K562 (cell line): ENCODE measurements around the gene ACSF2. TPM values are rescaled to one million over a fixed set of nuclear protein-coding genes. Genes with fewer than 3 reads are reported as not detected.

Source experiments
- ATF2 ChIP-seq: sonication (generic); formaldehyde crosslinking; IDR thresholded peaks from 2 replicates; pipeline ENCODE4 v1.8.1; 2022; ENCODE audit warnings: missing genetic modification reagents
- CREB1 ChIP-seq, 2 experiments: sonication (generic) in 1 of 2; formaldehyde crosslinking in 1 of 2; IDR thresholded peaks; 2 replicates each; pipeline versions ENCODE4 v1.6.1 to v1.8.0; 2012 to 2022; ENCODE audit warnings: inconsistent platforms in 1 of 2, mild to moderate bottlenecking in 1 of 2, missing genetic modification reagents in 1 of 2, moderate library complexity in 1 of 2
- ERF ChIP-seq: fragments of 450-650 bp; formaldehyde crosslinking; IDR thresholded peaks from 2 replicates; pipeline ENCODE4 v1.4.0; 2020; ENCODE audit warnings: mild to moderate bottlenecking, mixed read lengths
- HNRNPH1 ChIP-seq: fragments of 200-400 bp; formaldehyde crosslinking; optimal IDR thresholded peaks from 2 replicates; pipeline ENCODE3; 2017; ENCODE audit warnings: low read depth, mild to moderate bottlenecking, low read length, moderate library complexity
- PHF8 ChIP-seq: fragments of 200-600 bp; sonication (generic); IDR thresholded peaks from 2 replicates; pipeline ENCODE4 v1.6.1; 2012; ENCODE audit warnings: mixed run types, mild to moderate bottlenecking, inconsistent platforms, low read length, moderate library complexity, borderline replicate concordance
- SAFB ChIP-seq: fragments of 200-400 bp; formaldehyde crosslinking; IDR thresholded peaks from 2 replicates; pipeline ENCODE4 v1.6.1; 2017; ENCODE audit warnings: low read depth, low read length, borderline replicate concordance
- SIN3A ChIP-seq, 2 experiments: fragments of 150-350 bp in 1 of 2; IDR thresholded peaks; 2 replicates each; pipeline ENCODE4 v1.6.1; 2011 to 2016; ENCODE audit warnings: borderline replicate concordance in 2 of 2, low read depth in 2 of 2, low read length in 2 of 2, mild to moderate bottlenecking in 2 of 2, moderate library complexity in 2 of 2; ENCODE audit not compliant: control insufficient read depth in 1 of 2
- SRF ChIP-seq, 2 experiments: fragments of 250-450, 450-650 bp in 1 of 2; sonication (Bioruptor Pico) in 1 of 2; sonication (generic) in 1 of 2; formaldehyde crosslinking; IDR thresholded peaks; 2 replicates each; pipeline versions ENCODE4 v1.5.0 to v1.5.1; 2020 to 2022; ENCODE audit warnings: mild to moderate bottlenecking in 1 of 2, missing genetic modification reagents in 1 of 2
- TAF7 ChIP-seq: fragments of 450-650 bp; IDR thresholded peaks from 2 replicates; pipeline ENCODE4 v1.6.1; 2016; ENCODE audit warnings: missing genetic modification characterization, missing compliant biosample characterization
- TOE1 ChIP-seq, 2 experiments: fragments of 450-650 bp in 1 of 2; sonication (generic) in 1 of 2; formaldehyde crosslinking in 1 of 2; IDR thresholded peaks; 2 replicates each; pipeline versions ENCODE4 v1.7.1 to v1.8.0; 2016 to 2022; ENCODE audit warnings: borderline replicate concordance in 2 of 2, mild to moderate bottlenecking in 2 of 2, antibody characterized with exemption in 1 of 2, inconsistent platforms in 1 of 2, low read depth in 1 of 2, missing genetic modification reagents in 1 of 2, moderate library complexity in 1 of 2
- ZBTB49 ChIP-seq: sonication (generic); formaldehyde crosslinking; IDR thresholded peaks from 2 replicates; pipeline ENCODE4 v1.8.0; 2022; ENCODE audit warnings: missing genetic modification reagents, mild to moderate bottlenecking, borderline replicate concordance
- ZFP36 ChIP-seq: fragments of 150-350 bp; IDR thresholded peaks from 2 replicates; pipeline ENCODE4 v1.6.1; 2018; ENCODE audit warnings: low read length, low read depth; ENCODE audit not compliant: partially characterized antibody
- ZFP91 ChIP-seq: sonication (generic); formaldehyde crosslinking; IDR thresholded peaks from 2 replicates; pipeline ENCODE4 v1.8.0; 2022; ENCODE audit warnings: mild to moderate bottlenecking, missing genetic modification reagents
- ZNF444 ChIP-seq: fragments of 250-450 bp; sonication (Bioruptor Pico); IDR thresholded peaks from 2 replicates; pipeline ENCODE4 v1.4.0; 2020; ENCODE audit warnings: mild to moderate bottlenecking, moderate library complexity
- polyA plus RNA-seq, 8 experiments: library from polyadenylated mRNA; depleted of rRNA in 4 of 8; stranded (reverse) in 5 of 8; unstranded in 3 of 8; fragments of >200 nt; fragmentation: Nextera tagmentation in 2 of 8; fragmentation: Illumina TruSeq in 1 of 8; extraction: Ambion mirVana in 2 of 8; extraction: Trizol in 1 of 8; gene quantifications; 2 replicates each; pipeline versions ENCODE4 v1.2.1 to v1.2.3, GENCODE V29; 2011 to 2014; ENCODE audit warnings: inconsistent platforms in 1 of 8, missing spikeins in 1 of 8
- total RNA-seq, 7 experiments: library from RNA; depleted of rRNA in 6 of 7; stranded (reverse); fragments of >200 nt in 6 of 7; fragmentation: Illumina TruSeq in 2 of 7; extraction: Trizol in 2 of 7; gene quantifications; 2 replicates each; pipeline versions ENCODE4 v1.2.1 to v1.2.3, GENCODE V29; 2011 to 2021; ENCODE audit warnings: low replicate concordance in 1 of 7

ACSF2 gene
- total and polyA plus RNA-seq, 9 of the 15 experiments (the other 6 are each of a cell fraction or from before 2014, with no cell fraction given): 0.89 to 6.1 (median 3.5) TPM

- TF ChIP-seq ZFP91 (peak; percentile 74), SRF (CRISPR knock-in tag; IDR thresholded peaks at IDR 0.05) (no peak; a peak in 1 of 4 replicates), HNRNPH1 (no peak), ATF2 (CRISPR knock-in tag) (peak; percentile 80), ZFP36 (no peak), SIN3A (IDR thresholded peaks at IDR 0.05; ENCODE audit: borderline replicate concordance in 2 of 2, control insufficient read depth in 1 of 2, low read depth in 2 of 2, low read length in 2 of 2) (peak; percentile 47 to 75; a peak in 1 of 4 replicates), SAFB (peak; percentile 93), ERF (CRISPR knock-in tag) (peak; percentile 78; the same call in 1 of the 2 replicates), ZBTB49 (no peak), TAF7 (tag) (peak; percentile 75), PHF8 (peak; percentile 93), CREB1 (IDR thresholded peaks at IDR 0.05) (peak; percentile 94), CREB1 (CRISPR knock-in tag; IDR thresholded peaks at IDR 0.05) (peak; percentile 98), ZNF444 (CRISPR knock-in tag) (no peak), TOE1 (IDR thresholded peaks at IDR 0.05; ENCODE audit: borderline replicate concordance) (peak; percentile 83), TOE1 (CRISPR knock-in tag; IDR thresholded peaks at IDR 0.05; ENCODE audit: borderline replicate concordance, low read depth) (peak; percentile 91; the same call in 1 of the 2 replicates)
Measured at GRCh38 chr17:50397111-50397918, 28.7 kb upstream of the ACSF2 start, which contains the start of gene LRRC59 (continued).
